Peyer's patch (tissue), 4 donors: ENCODE data around the gene RBM6. TPM values are rescaled to one million over a fixed set of nuclear protein-coding genes. Genes with fewer than 3 reads are reported as not detected.

ENCODE experiments used
- DNase-seq, 3 donors: peaks; one replicate each; pipeline ENCODE4 v3.0.0-alpha.2; 2017 to 2019
- H3K27ac ChIP-seq, 4 donors: fragments of 200-600 bp; sonication (generic); one replicate each; pipeline ENCODE4 v1.5.1; 2016 to 2019
- H3K27me3 ChIP-seq, 2 donors: fragments of 200-600 bp; sonication (generic); one replicate each; pipeline ENCODE4 v1.5.1; 2019
- H3K36me3 ChIP-seq, 3 donors: fragments of 200-600 bp; sonication (generic); one replicate each; pipeline ENCODE4 v1.5.1; 2016 to 2019
- H3K4me1 ChIP-seq, 4 donors: fragments of 200-600 bp; sonication (generic); one replicate each; pipeline ENCODE4 v1.5.1; 2016 to 2019
- H3K4me3 ChIP-seq, 4 donors: fragments of 200-600 bp; sonication (generic); 1 replicate in 3 of 4; 2 replicates in 1 of 4; pipeline ENCODE4 v1.5.1; 2016 to 2019; ENCODE audit warnings: mild to moderate bottlenecking in 1 of 4
- H3K9me3 ChIP-seq, 4 donors: fragments of 200-600 bp; sonication (generic); one replicate each; pipeline ENCODE4 v1.5.1; 2016 to 2019; ENCODE audit warnings: mild to moderate bottlenecking in 1 of 4
- CTCF ChIP-seq, 6 experiments: fragments of 450-650 bp in 4 of 6; fragments of 200-600 bp in 2 of 6; sonication (generic) in 1 of 6; IDR thresholded peaks; one replicate each; pipeline ENCODE4 v1.5.1; 2017 to 2019; ENCODE audit warnings: antibody characterized with exemption in 6 of 6, mild to moderate bottlenecking in 3 of 6, moderate library complexity in 1 of 6
- POLR2A ChIP-seq, 2 donors: fragments of 450-650 bp; IDR thresholded peaks; one replicate each; pipeline ENCODE4 v1.5.1; 2017; ENCODE audit warnings: antibody characterized with exemption in 2 of 2, mild to moderate bottlenecking in 2 of 2, moderate library complexity in 2 of 2
- total RNA-seq, 4 donors: library from RNA; depleted of rRNA; stranded (reverse); fragments of >200 nt; gene quantifications; one replicate each; pipeline ENCODE4 v1.1.0, GENCODE V29; 2016

RBM6 gene
- total RNA-seq, 4 donors from 2014 or later: 111 to 858 (median 241) TPM

GRCh38 chr3:49940667-49941249, 808 bp downstream of the RBM6 start:
- Histone ChIP-seq H3K9me3 (no peaks in the 10 kb centered on the region), H3K4me3 (peak overlapping the region; percentile 61 to 82 (median 76)), H3K27me3 (no peaks in the 10 kb centered on the region), H3K27ac (peak overlapping the region; percentile 89 to 96 (median 94)), H3K36me3 (peaks cover 0 to 4% (median 0%) of the 10 kb centered on the region in 3 donors), H3K4me1 (peaks cover 0 to 18% (median 6%) of the 10 kb centered on the region in 4 donors)
- TF ChIP-seq POLR2A (IDR thresholded peaks at IDR 0.05): no peak
- no peak for TF ChIP-seq CTCF (IDR thresholded peaks at IDR 0.05)
- no peak for DNase-seq

- Histone ChIP-seq H3K4me1 (peaks cover 0 to 18% (median 10%) of the 10 kb centered on the region in 4 donors), H3K36me3 (peaks cover 0 to 4% (median 0%) of the 10 kb centered on the region in 3 donors), H3K9me3 (no peaks in the 10 kb centered on the region), H3K4me3 (no peak overlapping the region), H3K27ac (peak overlapping the region in 1 of 4 donors; percentile 42), H3K27me3 (no peaks in the 10 kb centered on the region)
- TF ChIP-seq POLR2A (IDR thresholded peaks at IDR 0.05) (no peak), CTCF (IDR thresholded peaks at IDR 0.05) (no peak)
- no peak for DNase-seq
Measured at GRCh38 chr3:49942651-49943050, 2.7 kb downstream of the RBM6 start.

GRCh38 chr3:49952924-49953323, 13.0 kb downstream of the RBM6 start:
- Histone ChIP-seq H3K27ac (no peak overlapping the region), H3K9me3 (no peaks in the 10 kb centered on the region), H3K27me3 (no peaks in the 10 kb centered on the region), H3K4me3 (no peak overlapping the region), H3K4me1 (peaks cover 0 to 15% (median 0%) of the 10 kb centered on the region in 4 donors), H3K36me3 (no peaks in the 10 kb centered on the region)
- TF ChIP-seq CTCF (IDR thresholded peaks at IDR 0.05): no peak
- TF ChIP-seq POLR2A (IDR thresholded peaks at IDR 0.05): no peak
- DNase-seq: no peak

GRCh38 chr3:49955636-49956035, 15.7 kb downstream of the RBM6 start:
- Histone ChIP-seq H3K9me3 (no peaks in the 10 kb centered on the region), H3K27ac (no peak overlapping the region), H3K36me3 (no peaks in the 10 kb centered on the region), H3K4me1 (peaks cover 0 to under 1% (median 0%) of the 10 kb centered on the region in 4 donors), H3K27me3 (no peaks in the 10 kb centered on the region), H3K4me3 (no peak overlapping the region)
- no peak for TF ChIP-seq POLR2A (IDR thresholded peaks at IDR 0.05)
- TF ChIP-seq CTCF (IDR thresholded peaks at IDR 0.05): no peak
- no peak for DNase-seq

GRCh38 chr3:49966233-49966942, 26.4 kb downstream of the RBM6 start:
- H3K36me3 ChIP-seq: peaks cover 0 to 32% (median 0%) of the 10 kb centered on the region in 3 donors
- no peaks in the 10 kb centered on the region for H3K4me1 ChIP-seq
- no peak overlapping the region for H3K27ac ChIP-seq
- no peaks in the 10 kb centered on the region for H3K27me3 ChIP-seq
- TF ChIP-seq POLR2A (IDR thresholded peaks at IDR 0.05) (no peak), CTCF (IDR thresholded peaks at IDR 0.05) (no peak)
- no peak for DNase-seq
- H3K4me3 ChIP-seq: no peak overlapping the region
- H3K9me3 ChIP-seq: no peaks in the 10 kb centered on the region
